HG03460 (cell line): ENCODE data around the gene SIRPB1.
"Not testable (repeated sequence)": the region's sequence is repeated elsewhere in the genome, so short reads cannot be mapped to it uniquely, and the experiment has no call there.

Experiments used
- ATAC-seq: cut with Tn5 transposase; IDR thresholded peaks from one replicate; pipeline ENCODE4 v1.9.1; 2021; ENCODE audit not compliant: unreplicated experiment

Gene SIRPB1

GRCh38 chr20:1619861-1620444 lies at the start of gene SIRPB1:
Gene SIRPB1, minus strand, starts transcription at chr20:1620009. Its CDS starts 65 bp downstream, at chr20:1619944.
- no peak for ATAC-seq

GRCh38 chr20:1669304-1669703 lies 49.5 kb upstream of the SIRPB1 start:
- no peak for ATAC-seq

- no peak for ATAC-seq
Measured at GRCh38 chr20:1667502-1668085, 47.8 kb upstream of the SIRPB1 start.

GRCh38 chr20:1666802-1667201 lies 47.0 kb upstream of the SIRPB1 start:
- ATAC-seq, result no peak

- ATAC-seq, result no peak
Measured at GRCh38 chr20:1665345-1665744, 45.5 kb upstream of the SIRPB1 start.

GRCh38 chr20:1664911-1665310 lies 45.1 kb upstream of the SIRPB1 start:
- ATAC-seq, result no peak

- ATAC-seq, result no peak
Measured at GRCh38 chr20:1663917-1664316, 44.1 kb upstream of the SIRPB1 start.

- ATAC-seq, result no peak
Measured at GRCh38 chr20:1661542-1662299, 41.9 kb upstream of the SIRPB1 start.

GRCh38 chr20:1660246-1660645 lies 40.4 kb upstream of the SIRPB1 start:
- ATAC-seq, result no peak

- no peak for ATAC-seq
Measured at GRCh38 chr20:1657556-1658334, 37.9 kb upstream of the SIRPB1 start, which contains the start of gene SIRPG. Gene SIRPG, minus strand, starts transcription at chr20:1657779. Its CDS starts 65 bp downstream, at chr20:1657714.

- ATAC-seq, result no peak
Measured at GRCh38 chr20:1656844-1657243, 37.0 kb upstream of the SIRPB1 start.

- ATAC-seq, result no peak
Measured at GRCh38 chr20:1654996-1655395, 35.2 kb upstream of the SIRPB1 start.

- no peak for ATAC-seq
Measured at GRCh38 chr20:1652960-1653359, 33.2 kb upstream of the SIRPB1 start.

GRCh38 chr20:1652104-1652503 lies 32.3 kb upstream of the SIRPB1 start:
- ATAC-seq, result no peak

- ATAC-seq, result no peak
Measured at GRCh38 chr20:1651268-1652058, 31.7 kb upstream of the SIRPB1 start.

- no peak for ATAC-seq
Measured at GRCh38 chr20:1648101-1648500, 28.3 kb upstream of the SIRPB1 start.

GRCh38 chr20:1646975-1647431 lies 27.2 kb upstream of the SIRPB1 start:
- ATAC-seq, result no peak

- no peak for ATAC-seq
Measured at GRCh38 chr20:1644101-1644962, 24.5 kb upstream of the SIRPB1 start.

GRCh38 chr20:1638643-1639042 lies 18.8 kb upstream of the SIRPB1 start:
- not testable (repeated sequence) for ATAC-seq

- no peak for ATAC-seq
Measured at GRCh38 chr20:1637755-1638154, 17.9 kb upstream of the SIRPB1 start.
